Activated naive CD4-positive, alpha-beta T cell (primary cell): ENCODE measurements around the gene ITSN1.
"Not testable (repeated sequence)": the region's sequence is repeated elsewhere in the genome, so short reads cannot be mapped to it uniquely, and the experiment has no call there.

Experiments
- DNase-seq, 4 experiments: peaks; one replicate each; lab custom pipeline; 2025; lab: John Stamatoyannopoulos, UW

Gene ITSN1

DNA sequence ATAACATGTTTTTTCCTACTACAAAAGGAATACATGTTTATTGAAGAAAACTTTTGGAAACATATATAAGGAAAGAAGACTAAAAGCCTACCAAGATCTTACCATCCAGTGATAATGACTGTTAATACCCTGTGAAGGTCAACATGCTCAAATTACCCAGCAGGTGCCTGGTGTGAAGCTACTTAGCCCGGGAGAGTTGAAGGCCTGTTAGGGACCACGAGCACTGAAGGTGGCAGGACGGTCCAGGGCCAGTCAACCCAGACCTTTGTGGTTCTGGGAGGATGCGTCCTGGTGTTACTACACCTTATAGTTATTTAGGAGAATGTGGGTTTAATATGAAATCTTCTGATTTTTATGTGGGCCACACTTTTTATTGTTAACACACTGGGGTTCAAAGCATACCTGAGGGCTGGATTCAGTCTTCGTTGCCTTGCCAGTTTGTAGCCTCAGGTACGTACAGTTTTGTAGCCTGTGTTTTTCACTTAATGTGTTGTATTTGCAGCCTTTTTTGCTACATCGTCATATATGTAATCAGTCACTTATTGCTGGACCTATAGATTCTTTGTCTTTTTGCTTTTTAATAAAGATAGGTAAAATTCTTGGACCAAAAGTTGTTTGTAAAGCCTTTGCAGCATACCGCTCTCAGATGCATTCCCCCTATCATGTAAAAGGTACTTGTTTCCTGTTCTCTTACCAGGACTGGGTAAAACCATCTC, 9.8 kb downstream of the ITSN1 start:
- no peak for DNase-seq

DNA sequence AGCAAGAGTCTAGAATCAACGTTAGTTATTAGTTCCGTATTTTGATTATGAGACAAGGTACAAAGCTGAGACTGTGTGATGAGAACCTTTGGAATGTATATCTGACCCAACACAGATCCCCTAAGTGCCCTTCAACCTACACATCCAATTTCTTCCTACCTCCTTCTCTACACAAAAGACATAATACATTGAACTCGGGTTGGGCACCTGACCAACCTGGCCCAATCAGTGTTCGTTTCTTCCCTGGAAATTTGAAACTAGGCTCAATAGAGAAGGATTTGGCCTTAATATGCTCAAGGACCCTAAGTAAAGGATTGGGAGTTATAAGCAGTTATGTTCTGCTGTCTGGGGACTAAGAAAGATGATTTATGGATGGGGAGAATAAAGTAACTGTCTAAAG, 12.1 kb downstream of the ITSN1 start:
- no peak for DNase-seq

DNA sequence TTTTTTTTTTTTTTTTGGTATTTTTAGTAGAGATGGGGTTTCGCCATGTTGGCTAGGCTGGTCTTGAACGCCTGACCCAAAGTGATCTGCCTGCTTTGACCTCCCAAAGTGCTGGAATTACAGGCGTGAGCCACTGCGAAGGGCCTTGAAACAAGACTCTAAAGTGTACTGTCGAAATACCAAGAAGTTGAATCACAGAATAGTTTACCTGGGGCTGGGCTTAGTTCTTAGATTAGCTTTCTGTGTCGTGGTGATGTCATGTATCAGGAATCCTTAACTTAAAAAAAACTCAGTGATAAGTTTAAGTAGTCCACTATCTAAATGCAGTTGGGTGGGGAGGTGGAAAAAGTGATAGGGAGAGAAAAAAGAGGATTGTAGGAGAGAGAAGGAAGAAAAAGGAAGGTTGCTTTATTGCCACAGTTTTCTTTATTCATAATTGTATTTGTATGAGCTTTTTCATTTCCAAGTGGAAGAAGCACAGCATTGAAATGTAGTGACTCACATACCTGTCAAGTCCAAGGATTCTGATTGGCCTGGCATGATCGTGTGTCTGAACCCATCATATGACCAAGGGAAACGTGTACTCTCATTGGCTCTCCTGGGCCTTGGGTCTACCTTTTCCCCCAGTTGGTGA, 13.4 kb downstream of the ITSN1 start:
- DNase-seq, result no peak

DNA sequence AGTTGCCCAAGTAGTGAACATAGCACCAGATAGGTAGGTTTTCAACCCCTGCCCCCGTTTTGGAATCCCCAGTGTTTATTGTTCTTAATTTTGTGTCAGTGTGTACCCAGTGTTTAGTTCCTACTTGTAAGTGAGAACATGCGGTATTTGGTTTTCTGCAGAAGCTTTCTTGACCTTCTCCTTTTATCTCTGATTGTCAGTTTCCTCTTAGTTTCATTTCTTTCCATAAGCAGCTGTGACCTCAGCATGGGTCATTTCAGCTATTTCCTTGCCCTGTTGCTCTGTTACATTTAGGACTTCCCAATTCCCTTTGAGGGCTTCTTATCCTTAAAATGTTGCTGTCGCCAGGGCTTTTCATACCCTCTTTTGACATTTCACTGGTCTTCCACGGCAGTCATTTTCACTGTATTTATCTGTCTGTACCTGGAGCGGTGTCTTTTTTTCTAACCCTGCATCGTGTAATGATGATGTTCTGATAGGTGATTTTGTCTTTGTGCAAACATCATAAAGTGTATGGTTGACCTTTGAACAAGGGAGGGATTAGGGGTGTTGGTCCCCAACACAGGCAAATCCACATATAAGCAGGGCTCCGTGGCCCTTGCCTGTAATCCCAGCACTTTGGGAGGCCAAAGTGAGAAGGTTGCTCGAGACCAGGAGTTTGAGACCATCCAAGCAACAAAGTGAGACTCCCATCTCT, 15.0 kb downstream of the ITSN1 start:
- no peak for DNase-seq

DNA sequence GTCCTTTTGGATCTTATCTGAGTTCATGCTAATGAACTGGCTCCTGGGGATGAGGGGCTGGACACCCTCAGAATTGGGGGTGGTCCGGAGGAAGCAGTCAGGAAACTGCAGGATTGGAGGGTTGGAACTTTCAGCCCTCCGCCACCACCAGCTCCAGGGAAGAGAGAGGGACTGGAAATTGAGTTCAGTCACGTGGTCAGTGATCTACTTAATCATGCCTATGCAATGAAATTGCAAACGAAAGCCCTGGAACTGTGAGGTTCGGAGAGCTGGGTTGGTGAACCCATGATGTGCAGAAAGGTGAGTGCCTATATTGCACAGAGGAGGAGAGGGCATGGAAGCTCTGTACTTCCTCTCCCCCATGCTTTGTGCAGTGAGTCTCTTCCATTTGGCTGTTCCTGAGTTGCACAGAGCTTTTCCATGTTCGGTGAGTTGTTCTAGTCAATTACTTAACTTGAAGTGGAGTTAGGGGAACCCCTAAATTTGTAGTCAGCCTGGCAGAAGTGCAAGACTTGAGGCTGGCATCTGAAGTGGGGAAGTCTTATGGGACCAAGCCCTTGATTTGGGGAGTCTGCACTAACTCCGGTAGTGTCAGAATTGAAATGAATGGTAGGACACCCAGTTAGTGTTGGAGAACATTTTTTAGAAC, 16.7 kb downstream of the ITSN1 start:
- DNase-seq, result no peak

DNA sequence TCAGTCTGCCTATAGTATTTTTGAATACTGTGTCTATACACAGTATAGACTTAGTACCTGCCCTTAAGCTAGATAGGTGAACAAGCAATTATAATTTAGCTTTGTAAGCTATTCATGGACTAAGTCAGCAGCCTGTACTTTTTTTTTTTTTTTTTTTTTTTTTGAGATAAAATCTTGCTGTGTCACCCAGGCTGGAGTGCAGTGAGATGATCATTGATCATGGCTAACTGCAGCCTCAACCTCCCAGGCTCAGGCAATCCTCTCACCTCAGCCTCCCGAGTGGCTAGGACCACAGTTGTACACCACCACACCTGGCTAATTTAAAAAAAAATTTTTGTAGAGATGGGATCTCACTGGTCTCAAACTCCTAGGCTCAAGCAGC, 17.3 kb downstream of the ITSN1 start:
- DNase-seq, result no peak

DNA sequence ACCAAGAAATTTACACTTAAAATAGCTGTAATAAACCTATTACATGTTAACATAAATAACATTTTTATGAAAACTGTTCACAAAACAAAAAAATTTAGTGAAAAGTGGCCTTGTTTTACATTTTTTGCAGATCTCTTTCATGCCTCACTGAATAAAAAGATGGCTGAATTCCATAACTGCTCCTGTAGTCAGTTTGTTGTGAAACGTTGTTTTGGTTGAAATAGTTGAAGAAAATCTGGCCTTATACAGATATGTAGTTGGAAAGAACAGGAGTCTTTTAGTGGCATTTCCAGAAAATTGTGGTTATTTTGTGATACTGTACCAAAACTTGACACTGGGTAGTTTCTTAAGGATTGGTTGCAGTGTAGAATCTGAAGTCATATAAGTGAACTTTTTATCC, 18.1 kb downstream of the ITSN1 start:
- DNase-seq, result no peak

DNA sequence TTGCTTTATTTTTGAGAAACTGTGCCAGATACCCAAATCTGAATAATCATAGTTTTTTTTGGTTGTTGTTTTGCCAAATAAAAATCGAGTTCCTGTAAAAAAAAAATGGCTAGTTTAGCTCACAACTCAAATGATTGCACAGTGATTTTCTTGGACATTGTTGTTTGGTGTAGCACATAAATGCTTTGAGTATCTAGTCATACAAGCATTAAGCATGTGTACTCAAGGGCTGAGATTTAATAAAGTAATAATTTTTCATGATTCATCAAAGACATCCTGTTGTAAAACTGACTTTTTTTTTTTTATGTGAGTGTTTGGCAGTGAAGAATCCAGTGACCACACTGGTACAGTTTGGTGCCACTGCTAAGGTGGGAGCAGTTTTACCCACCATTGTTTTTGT, 18.8 kb downstream of the ITSN1 start:
- no peak for DNase-seq

DNA sequence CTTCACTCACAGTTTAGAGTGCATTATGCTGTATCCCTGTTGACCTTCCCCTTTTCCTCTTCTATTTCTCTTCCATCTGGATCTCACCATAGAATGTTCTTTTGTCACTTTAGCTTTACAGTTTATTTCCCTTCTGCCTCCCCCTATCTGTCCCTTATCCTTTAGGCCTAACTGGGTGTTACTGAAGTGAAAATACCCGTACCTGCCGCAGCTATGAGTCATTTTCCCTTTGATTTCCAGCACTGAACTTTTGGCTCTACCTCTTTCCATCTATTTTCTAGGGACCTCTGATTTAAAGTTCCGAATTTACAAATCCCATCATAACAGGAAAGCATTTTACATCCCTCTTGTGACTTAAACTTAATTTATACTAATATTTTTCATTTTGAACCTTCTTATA, 19.7 kb downstream of the ITSN1 start:
- no peak for DNase-seq

DNA sequence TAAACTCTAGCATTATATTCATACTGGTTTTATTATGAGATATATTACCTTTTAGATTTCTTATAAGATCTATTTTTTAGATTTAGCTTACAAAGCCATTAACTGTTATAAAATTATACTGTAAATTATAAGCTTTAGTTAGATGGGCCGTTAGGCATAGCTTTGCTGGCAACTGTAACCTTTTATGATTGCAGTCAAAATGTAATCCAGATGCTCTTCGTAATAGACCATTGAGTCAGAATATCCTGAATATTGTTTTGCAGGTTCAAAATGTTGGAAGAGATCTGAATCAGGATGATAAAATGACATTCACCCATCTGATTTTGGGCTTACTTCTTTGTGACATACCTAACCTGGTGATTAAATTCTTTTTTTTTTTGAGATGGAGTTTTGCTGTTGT, 20.9 kb downstream of the ITSN1 start:
- no peak for DNase-seq

DNA sequence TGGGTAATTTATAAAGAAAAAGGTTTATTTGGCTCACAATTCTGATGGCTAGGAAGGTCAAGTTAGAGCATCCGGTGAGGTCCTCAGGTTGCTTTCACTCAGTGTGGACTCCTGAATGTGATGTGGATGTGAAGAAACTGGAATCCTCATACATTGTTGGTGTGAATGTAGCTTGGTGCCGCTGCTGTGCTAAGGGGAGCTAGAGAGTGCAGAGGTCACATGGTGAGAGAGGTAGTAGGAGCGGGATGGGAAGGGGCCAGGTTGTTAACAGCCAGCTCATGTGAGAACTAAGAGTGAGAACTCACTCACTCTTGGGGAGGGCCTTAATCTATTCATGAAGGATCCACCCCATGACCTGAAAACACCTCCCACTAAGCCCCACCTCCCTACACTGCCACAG, 21.8 kb downstream of the ITSN1 start:
- DNase-seq, result no peak

DNA sequence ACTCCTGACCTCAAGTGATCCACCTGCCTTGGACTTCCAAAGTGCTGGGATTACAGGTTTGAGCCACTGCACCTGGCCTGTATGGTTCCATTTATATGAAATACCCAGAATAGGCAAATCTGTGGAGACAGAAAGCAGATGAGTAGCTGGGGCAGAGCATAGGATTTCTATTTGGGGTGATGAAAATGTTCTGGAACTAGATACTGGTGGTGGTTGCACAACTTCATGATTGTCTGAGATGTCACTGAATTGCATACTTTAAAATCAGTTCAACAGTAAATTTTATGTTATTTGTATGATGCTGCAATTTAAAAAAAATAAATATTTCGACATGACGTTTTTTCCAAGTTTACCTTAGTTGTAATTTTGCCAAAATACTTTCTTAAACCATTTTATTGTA, 23.9 kb downstream of the ITSN1 start:
- DNase-seq, result no peak

DNA sequence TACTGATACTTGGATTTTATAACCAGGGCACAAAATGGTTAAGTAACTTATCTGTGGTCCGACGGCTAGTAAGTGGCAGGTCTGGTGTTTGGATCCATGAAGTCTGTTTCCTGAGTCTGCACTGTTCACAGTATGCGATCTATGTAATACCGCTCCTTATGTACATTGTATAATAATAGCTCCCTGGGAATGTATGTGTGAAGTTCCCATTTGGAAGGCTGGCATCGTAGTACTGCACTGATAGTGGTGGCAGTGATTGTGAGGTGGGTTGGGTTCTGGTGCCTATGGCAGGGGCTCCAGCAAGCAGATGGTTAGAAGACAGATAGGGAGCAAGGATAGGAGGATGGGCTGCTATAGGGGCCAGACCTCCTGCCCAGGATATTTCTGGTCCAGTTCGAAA, 25.3 kb downstream of the ITSN1 start:
- no peak for DNase-seq

DNA sequence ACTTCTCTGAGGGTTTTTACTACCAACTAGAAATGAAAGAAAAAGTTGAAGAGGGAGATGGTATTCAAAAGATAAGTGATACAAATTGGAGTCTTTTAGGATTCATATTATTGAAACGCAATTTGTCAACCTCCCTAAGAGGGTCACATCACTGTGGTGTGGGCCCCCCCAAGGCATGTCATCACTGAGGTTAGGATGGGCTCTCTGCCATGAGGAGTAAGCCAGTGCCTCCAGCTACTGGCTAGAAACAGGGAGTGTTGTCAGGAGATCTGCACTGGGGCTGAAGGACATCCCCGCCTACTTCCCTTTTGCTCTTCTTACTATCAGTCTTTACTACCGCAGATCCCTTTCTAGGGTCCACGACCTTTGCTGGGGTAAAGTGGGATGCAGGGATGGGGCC, 25.9 kb downstream of the ITSN1 start:
- no peak for DNase-seq

DNA sequence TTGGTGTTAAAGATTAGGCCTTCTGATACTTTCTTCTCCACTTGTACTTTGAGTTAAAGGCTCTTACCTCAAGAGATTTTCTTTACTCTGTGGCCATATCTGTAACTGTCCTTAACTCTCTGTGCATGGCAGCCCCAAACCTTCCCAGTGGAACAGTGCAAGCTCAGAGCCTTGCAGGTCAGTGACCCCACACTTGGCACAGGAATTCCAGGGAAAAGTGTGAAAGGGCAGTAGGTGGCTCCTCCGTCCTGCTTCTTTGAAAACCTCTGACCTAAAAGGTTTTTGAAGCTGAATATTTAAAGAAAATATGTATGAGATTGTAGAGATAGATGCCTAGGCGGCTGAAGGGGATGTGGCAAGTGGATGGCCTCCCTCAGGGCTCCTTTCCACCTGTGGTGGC, 26.3 kb downstream of the ITSN1 start:
- DNase-seq, result no peak

DNA sequence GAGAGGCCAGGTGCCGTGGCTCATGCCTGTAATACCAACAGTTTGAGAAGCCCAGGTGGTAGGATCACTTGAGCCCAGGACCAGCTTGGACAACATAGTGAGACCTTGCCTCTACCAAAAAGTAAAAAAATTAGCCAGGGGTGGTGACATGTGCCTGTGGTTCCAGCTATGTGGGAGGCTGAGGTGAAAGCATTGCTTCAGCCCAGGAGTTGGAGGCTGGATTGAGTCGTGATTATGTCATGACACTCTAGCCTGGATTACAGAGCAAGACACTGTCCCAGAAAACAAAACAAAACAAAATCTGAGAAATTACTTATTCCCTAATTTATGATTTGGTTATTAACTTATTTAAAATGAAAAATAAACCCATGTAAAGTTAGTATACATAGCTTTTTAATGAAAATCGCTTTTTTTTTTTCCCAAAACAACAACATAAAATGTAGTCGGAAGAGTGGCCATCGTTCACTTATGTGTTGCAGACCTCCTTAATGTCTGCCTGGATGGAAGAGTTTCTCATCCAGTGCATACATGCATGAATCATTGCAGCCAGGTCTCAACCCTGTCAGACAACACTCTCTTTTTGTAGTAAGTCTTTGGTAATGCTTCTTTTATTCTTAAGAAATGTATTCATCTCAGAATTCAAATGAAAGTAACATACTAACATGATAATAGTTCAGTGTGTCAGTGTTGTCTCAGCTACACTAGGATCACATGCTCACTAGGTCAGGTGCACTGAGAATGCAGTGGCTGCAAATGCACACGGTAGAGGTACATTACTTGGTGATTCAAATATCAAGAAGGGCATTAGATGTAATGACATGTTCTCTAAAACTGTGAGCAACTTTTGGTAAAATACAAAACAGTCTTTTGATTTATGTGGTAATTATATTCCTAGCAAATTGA, 28.0 kb downstream of the ITSN1 start:
- DNase-seq, result no peak

DNA sequence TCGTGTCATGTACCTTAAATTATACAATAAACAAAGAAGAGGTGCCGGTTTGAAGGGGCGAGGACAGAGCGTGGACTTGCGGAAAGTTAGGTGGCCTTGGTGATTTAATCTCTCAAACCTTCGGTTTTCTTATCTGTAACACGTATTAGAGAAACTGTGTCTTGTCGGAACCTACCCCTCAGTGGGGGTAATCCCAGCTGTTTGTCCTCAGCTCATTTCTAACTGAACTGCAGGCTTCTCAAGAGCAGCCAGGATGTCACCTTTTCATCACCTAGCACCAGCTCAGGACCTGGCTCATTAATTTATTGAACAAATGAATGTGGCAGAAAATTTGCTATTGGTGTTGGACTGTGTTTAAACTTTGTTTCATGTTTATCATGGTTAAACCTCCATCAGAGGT, 31.2 kb downstream of the ITSN1 start:
- no peak for DNase-seq

DNA sequence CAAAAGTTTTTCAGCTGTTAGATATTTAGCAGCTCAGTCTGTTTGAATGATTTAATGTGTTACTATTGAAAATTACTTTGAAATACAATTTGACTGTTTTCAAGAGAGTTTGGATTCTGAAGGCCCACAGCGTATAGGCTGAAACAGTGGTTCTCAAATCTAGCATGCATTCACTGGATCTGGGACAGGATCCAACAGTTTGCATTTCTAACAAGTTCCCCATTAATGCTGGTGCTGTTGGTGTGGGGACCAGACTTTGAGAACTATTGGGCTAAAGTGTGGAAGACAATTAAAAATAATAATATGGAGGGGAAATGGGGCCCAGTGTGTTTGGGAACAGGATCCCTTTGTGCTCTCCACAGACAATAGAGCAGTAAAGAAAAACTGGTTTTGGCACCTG, 31.9 kb downstream of the ITSN1 start:
- DNase-seq, result no peak

DNA sequence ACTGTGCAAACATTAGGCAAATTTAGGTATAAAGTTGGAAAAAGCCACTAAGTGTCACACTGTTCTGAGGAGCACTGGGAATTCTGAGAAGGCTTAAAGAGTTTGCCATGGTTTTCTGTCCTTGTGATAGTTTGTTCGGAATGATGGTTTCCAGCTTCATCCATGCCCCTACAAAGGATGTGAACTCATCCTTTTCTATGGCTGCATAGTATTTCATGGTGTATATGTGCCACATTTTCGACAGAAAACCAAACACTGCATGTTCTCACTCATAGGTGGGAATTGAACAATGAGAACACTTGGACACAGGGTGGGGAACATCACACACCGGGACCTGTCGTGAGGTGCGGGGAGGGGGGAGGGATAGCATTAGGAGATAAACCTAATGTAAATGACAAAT, 34.4 kb downstream of the ITSN1 start:
- not testable (repeated sequence) for DNase-seq

DNA sequence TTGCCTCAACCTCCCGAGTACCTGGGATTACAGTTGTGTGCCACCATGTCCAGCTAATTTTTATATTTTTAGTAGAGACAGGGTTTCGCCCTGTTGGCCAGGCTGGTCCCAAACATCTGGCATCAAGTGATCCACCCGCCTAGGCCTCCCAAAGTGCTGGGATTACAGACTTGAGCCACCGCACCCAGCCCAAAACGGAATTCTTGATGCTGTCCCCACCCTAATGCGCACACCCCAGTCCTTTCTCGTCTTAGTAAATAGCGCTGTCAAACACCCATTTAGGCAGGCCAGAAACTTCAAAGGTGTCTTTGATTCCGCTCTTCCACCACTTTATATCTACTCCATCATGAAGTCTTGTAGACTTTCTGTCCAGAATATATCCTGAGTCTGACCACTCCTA, 35.1 kb downstream of the ITSN1 start:
- no peak for DNase-seq

DNA sequence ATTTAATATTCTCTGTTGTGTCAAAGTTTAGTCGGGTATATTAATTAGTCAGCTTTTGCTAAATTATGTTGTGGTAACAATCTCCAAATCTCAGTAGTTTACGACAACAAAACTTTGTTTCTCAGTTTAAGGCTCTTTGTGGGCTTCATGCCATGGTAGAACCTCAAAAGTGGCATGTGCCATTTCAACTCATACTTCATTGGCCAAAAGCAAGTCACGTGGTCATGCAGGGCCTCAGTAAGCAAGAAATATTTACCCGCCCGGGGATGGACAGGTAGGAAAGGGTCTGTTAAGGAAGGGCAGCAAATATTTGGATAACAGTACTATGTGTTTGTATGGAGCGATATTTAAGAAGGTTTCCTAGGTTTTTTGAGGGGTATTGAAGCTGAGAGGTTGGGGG, 38.6 kb downstream of the ITSN1 start:
- no peak for DNase-seq

DNA sequence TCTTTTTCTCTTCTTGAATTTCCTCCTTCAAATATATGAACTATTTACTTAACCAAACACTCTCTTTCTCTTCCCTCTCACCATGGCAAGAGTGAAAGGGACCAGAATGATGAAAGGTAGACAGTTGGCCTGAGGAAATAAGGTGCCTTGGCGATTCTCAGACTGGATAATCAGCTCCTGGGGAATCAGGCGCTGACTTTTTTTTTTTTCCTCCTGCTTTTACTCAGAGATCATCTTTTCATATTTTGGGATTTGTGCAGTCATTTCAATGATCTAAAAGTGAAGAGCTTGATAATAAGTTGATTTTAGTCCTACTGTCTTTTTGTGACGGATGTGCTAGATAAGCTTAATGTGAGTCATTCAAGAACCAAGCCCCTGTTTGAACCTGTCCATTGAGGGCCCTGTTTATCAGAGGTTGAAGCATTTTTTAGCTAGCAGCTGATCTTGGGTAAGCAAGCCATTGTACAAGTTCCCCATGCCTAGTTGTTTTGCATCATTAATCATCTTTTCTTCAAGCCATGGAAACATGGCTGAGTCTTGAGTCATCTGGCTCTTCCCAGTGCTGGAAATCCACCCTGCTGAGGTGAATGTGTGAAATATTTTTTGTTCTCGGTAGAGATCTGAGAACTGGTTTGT, 40.8 kb downstream of the ITSN1 start:
- no peak for DNase-seq
